ENCODE results near the gene FOXJ1. TPM values are rescaled to one million over a fixed set of nuclear protein-coding genes. Genes with fewer than 3 reads are reported as not detected.

The FOXJ1 gene
- total and polyA plus RNA-seq, 2 of the 13 experiments (the other 11 are each of a cell fraction or from before 2014, with no cell fraction given) = 0.98 to 1.6 TPM

- TF ChIP-seq ZNF224 (CRISPR knock-in tag; IDR thresholded peaks at IDR 0.05) (no peak), ZBTB7A (CRISPR knock-in tag; IDR thresholded peaks at IDR 0.05) (peak; percentile 50; the same call in 1 of the 2 replicates), ZBTB4 (CRISPR knock-in tag; IDR thresholded peaks at IDR 0.05; ENCODE audit: borderline replicate concordance) (peak; percentile 8; the same call in 1 of the 2 replicates), ZNF564 (CRISPR knock-in tag; IDR thresholded peaks at IDR 0.05) (peak; percentile 17; the same call in 1 of the 2 replicates), ZNF34 (CRISPR knock-in tag; IDR thresholded peaks at IDR 0.05; ENCODE audit: borderline replicate concordance) (0 out of 2 replicates have a peak, but pooled peaks have one; percentile 1), HNF4A (CRISPR knock-in tag; IDR thresholded peaks at IDR 0.05) (no peak), PREB (CRISPR knock-in tag; IDR thresholded peaks at IDR 0.05) (0 out of 2 replicates have a peak, but pooled peaks have one; percentile 22), ZNF768 (CRISPR knock-in tag; IDR thresholded peaks at IDR 0.05) (peak; percentile 9; the same call in 1 of the 2 replicates), SMAD9 (CRISPR knock-in tag; IDR thresholded peaks at IDR 0.05) (0 out of 2 replicates have a peak, but pooled peaks have one; percentile 61), ZFP91 (CRISPR knock-in tag; IDR thresholded peaks at IDR 0.05; ENCODE audit: borderline replicate concordance) (0 out of 2 replicates have a peak, but pooled peaks have one; percentile 1), ZNF543 (CRISPR knock-in tag; IDR thresholded peaks at IDR 0.05) (0 out of 2 replicates have a peak, but pooled peaks have one; percentile 6), ZNF382 (CRISPR knock-in tag; IDR thresholded peaks at IDR 0.05; ENCODE audit: borderline replicate concordance) (no peak), KDM5B (CRISPR knock-in tag; IDR thresholded peaks at IDR 0.05; ENCODE audit: borderline replicate concordance) (peak; percentile 14; the same call in 1 of the 2 replicates), NFIB (CRISPR knock-in tag; IDR thresholded peaks at IDR 0.05; ENCODE audit: borderline replicate concordance) (peak; percentile 67; the same call in 1 of the 2 replicates), ZNF468 (CRISPR knock-in tag; IDR thresholded peaks at IDR 0.05) (0 out of 2 replicates have a peak, but pooled peaks have one; percentile 41), EED (CRISPR knock-in tag; IDR thresholded peaks at IDR 0.05) (0 out of 2 replicates have a peak, but pooled peaks have one; percentile 18), CEBPG (CRISPR knock-in tag; IDR thresholded peaks at IDR 0.05) (no peak)
- TF ChIP-seq, protein P1, sequence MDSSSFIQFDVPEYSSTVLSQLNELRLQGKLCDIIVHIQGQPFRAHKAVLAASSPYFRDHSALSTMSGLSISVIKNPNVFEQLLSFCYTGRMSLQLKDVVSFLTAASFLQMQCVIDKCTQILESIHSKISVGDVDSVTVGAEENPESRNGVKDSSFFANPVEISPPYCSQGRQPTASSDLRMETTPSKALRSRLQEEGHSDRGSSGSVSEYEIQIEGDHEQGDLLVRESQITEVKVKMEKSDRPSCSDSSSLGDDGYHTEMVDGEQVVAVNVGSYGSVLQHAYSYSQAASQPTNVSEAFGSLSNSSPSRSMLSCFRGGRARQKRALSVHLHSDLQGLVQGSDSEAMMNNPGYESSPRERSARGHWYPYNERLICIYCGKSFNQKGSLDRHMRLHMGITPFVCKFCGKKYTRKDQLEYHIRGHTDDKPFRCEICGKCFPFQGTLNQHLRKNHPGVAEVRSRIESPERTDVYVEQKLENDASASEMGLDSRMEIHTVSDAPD (CRISPR knock-in tag; IDR thresholded peaks at IDR 0.05) = 0 out of 2 replicates have a peak, but pooled peaks have one; percentile 1
Observed at GRCh38 chr17:76137351-76138233, 3.5 kb downstream of the FOXJ1 start (continued).
